OCI-LY3 (cell line): ENCODE data around the gene GALNTL6.

Experiments used
- EZH2phosphoT487 ChIP-seq: fragments of 200-600 bp; shearing (Covaris generic); IDR thresholded peaks from 2 replicates; pipeline ENCODE4 v1.6.1; 2018; ENCODE audit warnings: antibody characterized with exemption, mixed run types, low read depth
- TF ChIP-seq, protein P1 (sequence below): fragments of 200-600, 300-600 bp; sonication (generic); IDR thresholded peaks from 2 replicates; pipeline ENCODE4 v1.5.1; 2014; ENCODE audit warnings: antibody characterized with exemption, low read length, low read depth

DNA sequence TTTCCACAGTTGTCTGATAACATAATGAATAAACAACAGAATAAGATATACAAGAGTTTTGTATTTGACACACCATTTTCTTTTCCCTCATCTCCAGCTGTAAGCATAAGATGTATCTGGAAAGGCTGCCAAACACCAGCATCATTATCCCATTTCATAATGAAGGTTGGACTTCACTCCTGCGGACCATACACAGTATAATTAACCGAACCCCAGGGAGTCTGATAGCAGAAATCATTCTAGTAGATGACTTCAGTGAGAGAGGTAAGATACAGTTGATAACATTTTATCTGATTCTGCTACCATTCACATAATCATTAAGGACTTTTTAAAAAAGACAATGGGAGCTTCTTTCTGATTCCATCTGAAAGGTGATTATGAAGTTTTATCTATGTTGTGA, 535.2 kb downstream of the GALNTL6 start:
- TF ChIP-seq, protein P1, sequence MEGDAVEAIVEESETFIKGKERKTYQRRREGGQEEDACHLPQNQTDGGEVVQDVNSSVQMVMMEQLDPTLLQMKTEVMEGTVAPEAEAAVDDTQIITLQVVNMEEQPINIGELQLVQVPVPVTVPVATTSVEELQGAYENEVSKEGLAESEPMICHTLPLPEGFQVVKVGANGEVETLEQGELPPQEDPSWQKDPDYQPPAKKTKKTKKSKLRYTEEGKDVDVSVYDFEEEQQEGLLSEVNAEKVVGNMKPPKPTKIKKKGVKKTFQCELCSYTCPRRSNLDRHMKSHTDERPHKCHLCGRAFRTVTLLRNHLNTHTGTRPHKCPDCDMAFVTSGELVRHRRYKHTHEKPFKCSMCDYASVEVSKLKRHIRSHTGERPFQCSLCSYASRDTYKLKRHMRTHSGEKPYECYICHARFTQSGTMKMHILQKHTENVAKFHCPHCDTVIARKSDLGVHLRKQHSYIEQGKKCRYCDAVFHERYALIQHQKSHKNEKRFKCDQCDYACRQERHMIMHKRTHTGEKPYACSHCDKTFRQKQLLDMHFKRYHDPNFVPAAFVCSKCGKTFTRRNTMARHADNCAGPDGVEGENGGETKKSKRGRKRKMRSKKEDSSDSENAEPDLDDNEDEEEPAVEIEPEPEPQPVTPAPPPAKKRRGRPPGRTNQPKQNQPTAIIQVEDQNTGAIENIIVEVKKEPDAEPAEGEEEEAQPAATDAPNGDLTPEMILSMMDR, result no peak
- TF ChIP-seq EZH2phosphoT487, result no peak
